ENCODE data around the gene VPS41.

DNA sequence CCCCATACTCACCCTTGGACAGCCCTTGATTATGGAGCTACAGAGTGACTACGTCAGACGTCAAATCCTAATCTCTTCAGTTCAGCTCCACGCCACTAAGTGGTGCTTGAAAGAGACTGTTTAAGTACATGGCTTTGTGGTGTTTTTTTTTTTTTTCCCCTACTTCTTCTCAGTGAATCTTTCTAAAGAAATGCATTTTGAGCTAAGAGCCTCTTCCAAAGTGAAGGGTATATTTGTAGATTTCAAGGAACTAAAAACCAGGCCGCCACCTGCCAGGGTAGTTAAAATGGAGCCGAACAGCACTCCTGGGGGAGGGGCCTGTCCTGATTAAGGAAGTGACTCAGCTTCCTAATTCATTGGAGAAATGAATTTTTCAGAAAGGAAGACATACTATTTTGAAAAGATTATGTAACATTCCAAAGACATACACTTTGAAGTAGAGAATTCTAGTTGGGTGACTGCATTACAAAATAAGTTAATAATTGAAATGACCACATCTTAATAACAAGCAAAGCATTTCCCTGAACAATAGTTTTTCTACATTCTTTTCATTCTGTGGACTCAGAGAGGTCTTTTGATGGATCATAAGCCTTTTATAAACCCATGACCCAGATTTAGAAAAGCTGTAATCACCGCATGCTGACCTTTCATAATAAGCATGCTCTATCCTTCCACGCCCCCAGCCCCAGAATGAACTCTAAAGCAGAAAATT is 20.6 kb upstream of the VPS41 start:
- TF ChIP-seq, protein P1, sequence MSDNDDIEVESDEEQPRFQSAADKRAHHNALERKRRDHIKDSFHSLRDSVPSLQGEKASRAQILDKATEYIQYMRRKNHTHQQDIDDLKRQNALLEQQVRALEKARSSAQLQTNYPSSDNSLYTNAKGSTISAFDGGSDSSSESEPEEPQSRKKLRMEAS (IDR thresholded peaks at IDR 0.05; ENCODE audit: low read depth, low read length): no peak
- TF ChIP-seq POLR2A (IDR thresholded peaks at IDR 0.05; ENCODE audit: extremely low read depth, insufficient read length): no peak
- TF ChIP-seq, protein P2, sequence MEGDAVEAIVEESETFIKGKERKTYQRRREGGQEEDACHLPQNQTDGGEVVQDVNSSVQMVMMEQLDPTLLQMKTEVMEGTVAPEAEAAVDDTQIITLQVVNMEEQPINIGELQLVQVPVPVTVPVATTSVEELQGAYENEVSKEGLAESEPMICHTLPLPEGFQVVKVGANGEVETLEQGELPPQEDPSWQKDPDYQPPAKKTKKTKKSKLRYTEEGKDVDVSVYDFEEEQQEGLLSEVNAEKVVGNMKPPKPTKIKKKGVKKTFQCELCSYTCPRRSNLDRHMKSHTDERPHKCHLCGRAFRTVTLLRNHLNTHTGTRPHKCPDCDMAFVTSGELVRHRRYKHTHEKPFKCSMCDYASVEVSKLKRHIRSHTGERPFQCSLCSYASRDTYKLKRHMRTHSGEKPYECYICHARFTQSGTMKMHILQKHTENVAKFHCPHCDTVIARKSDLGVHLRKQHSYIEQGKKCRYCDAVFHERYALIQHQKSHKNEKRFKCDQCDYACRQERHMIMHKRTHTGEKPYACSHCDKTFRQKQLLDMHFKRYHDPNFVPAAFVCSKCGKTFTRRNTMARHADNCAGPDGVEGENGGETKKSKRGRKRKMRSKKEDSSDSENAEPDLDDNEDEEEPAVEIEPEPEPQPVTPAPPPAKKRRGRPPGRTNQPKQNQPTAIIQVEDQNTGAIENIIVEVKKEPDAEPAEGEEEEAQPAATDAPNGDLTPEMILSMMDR (IDR thresholded peaks at IDR 0.05; ENCODE audit: low read depth, low read length): no peak

Measured in NB4 (cell line).